Measurements from ENCODE around the gene CREB3L4. TPM values are rescaled to one million over a fixed set of nuclear protein-coding genes. Genes with fewer than 3 reads are reported as not detected.

CREB3L4 gene
- total RNA-seq, 1 experiment from 2014 or later: 9.0 TPM

GRCh38 chr1:153921080-153921802 is 46.5 kb upstream of the CREB3L4 start:
- intact Hi-C loops (cut with micrococcal nuclease; ENCODE audit: unreplicated experiment): loop anchor here (5.0 kb wide), 1 partner anchor 244 kb away; the partner anchor contains the start of gene NPR1
- H3K4me1 ChIP-seq: peaks cover 16% of the 10 kb centered on the region
- Mint-ChIP-seq H3K4me3 (ENCODE audit: unreplicated experiment) (peak overlapping the region; percentile 71), H3K36me3 (ENCODE audit: insufficient read depth, unreplicated experiment) (peaks cover 13% of the 10 kb centered on the region), H3K9me3 (ENCODE audit: unreplicated experiment) (no peaks in the 10 kb centered on the region), H3K27ac (ENCODE audit: unreplicated experiment) (peak overlapping the region; percentile 86), H3K27me3 (ENCODE audit: insufficient read depth, unreplicated experiment) (no peaks in the 10 kb centered on the region), H3K4me1 (ENCODE audit: low read depth, unreplicated experiment) (peaks cover 22% of the 10 kb centered on the region)
- H3K36me3 ChIP-seq (ENCODE audit: control insufficient read depth, insufficient read depth, low read length): no peaks in the 10 kb centered on the region
- H3K27me3 ChIP-seq (replicated peaks; ENCODE audit: control insufficient read depth, insufficient read depth, low read length): no peaks in the 10 kb centered on the region
- H3K4me3 ChIP-seq (ENCODE audit: low read depth, low read length): peak overlapping the region; percentile 63
- no TSS peak for BruUV-seq (replicated peaks)
- ChIA-PET CTCF (interaction anchor here (0.8 to 2.8 kb wide), 3 partner anchors 26 to 432 kb away, joined by 3 to 24 read pairs (median 3); partner anchors contain the start of gene DENND4B), POLR2A (interaction anchor here (2.2 kb wide), 1 partner anchor 69 kb away, joined by 7 read pairs; the partner anchor contains the start of gene RPS27)
- H3K9me3 ChIP-seq: no peaks in the 10 kb centered on the region
- DNase-seq: no peak
- TF ChIP-seq, protein P1, sequence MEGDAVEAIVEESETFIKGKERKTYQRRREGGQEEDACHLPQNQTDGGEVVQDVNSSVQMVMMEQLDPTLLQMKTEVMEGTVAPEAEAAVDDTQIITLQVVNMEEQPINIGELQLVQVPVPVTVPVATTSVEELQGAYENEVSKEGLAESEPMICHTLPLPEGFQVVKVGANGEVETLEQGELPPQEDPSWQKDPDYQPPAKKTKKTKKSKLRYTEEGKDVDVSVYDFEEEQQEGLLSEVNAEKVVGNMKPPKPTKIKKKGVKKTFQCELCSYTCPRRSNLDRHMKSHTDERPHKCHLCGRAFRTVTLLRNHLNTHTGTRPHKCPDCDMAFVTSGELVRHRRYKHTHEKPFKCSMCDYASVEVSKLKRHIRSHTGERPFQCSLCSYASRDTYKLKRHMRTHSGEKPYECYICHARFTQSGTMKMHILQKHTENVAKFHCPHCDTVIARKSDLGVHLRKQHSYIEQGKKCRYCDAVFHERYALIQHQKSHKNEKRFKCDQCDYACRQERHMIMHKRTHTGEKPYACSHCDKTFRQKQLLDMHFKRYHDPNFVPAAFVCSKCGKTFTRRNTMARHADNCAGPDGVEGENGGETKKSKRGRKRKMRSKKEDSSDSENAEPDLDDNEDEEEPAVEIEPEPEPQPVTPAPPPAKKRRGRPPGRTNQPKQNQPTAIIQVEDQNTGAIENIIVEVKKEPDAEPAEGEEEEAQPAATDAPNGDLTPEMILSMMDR (IDR thresholded peaks at IDR 0.05; ENCODE audit: insufficient read depth in 1 of 2, low read depth in 1 of 2, low read length in 1 of 2, severe bottlenecking in 1 of 2, unreplicated experiment in 1 of 2): no peak

- TF ChIP-seq, protein P1 (IDR thresholded peaks at IDR 0.05; ENCODE audit: insufficient read depth in 1 of 2, low read depth in 1 of 2, low read length in 1 of 2, severe bottlenecking in 1 of 2, unreplicated experiment in 1 of 2): no peak
- no peaks in the 10 kb centered on the region for H3K27me3 ChIP-seq (replicated peaks; ENCODE audit: control insufficient read depth, insufficient read depth, low read length)
- ChIA-PET CTCF (interaction anchor here (0.8 to 2.8 kb wide), 3 partner anchors 25 to 431 kb away, joined by 3 to 24 read pairs (median 3); partner anchors contain the start of gene DENND4B), POLR2A (interaction anchor here (2.0 to 2.2 kb wide), 2 partner anchors 41 to 69 kb away, joined by 7 to 16 read pairs; partner anchors contain the start of genes RPS27 and SLC39A1)
- peaks cover 22% of the 10 kb centered on the region for H3K4me1 Mint-ChIP-seq (ENCODE audit: low read depth, unreplicated experiment)
- intact Hi-C loops (cut with micrococcal nuclease; ENCODE audit: unreplicated experiment): loop anchor here (2.0 to 5.0 kb wide), 5 partner anchors 25 to 244 kb away; partner anchors contain the start of genes DENND4B, NPR1 and SLC39A1
- BruUV-seq (replicated peaks): TSS peak; percentile 37
- peak overlapping the region; percentile 63 for H3K4me3 ChIP-seq (ENCODE audit: low read depth, low read length)
- peak overlapping the region; percentile 71 for H3K4me3 Mint-ChIP-seq (ENCODE audit: unreplicated experiment)
- H3K36me3 ChIP-seq (ENCODE audit: control insufficient read depth, insufficient read depth, low read length): no peaks in the 10 kb centered on the region
- DNase-seq: peak in 1 of 2 experiments; percentile 14
- peaks cover 13% of the 10 kb centered on the region for H3K36me3 Mint-ChIP-seq (ENCODE audit: insufficient read depth, unreplicated experiment)
- peak overlapping the region; percentile 86 for H3K27ac Mint-ChIP-seq (ENCODE audit: unreplicated experiment)
- H3K27me3 Mint-ChIP-seq (ENCODE audit: insufficient read depth, unreplicated experiment): no peaks in the 10 kb centered on the region
- H3K4me1 ChIP-seq: peaks cover 16% of the 10 kb centered on the region
- no peaks in the 10 kb centered on the region for H3K9me3 ChIP-seq
- H3K9me3 Mint-ChIP-seq (ENCODE audit: unreplicated experiment): no peaks in the 10 kb centered on the region
These were observed 46.0 kb upstream of the CREB3L4 start for GRCh38 chr1:153921803-153922075.

GRCh38 chr1:153922076-153922971 is 45.4 kb upstream of the CREB3L4 start:
- H3K36me3 ChIP-seq (ENCODE audit: control insufficient read depth, insufficient read depth, low read length): no peaks in the 10 kb centered on the region
- H3K9me3 ChIP-seq: no peaks in the 10 kb centered on the region
- no peaks in the 10 kb centered on the region for H3K27me3 ChIP-seq (replicated peaks; ENCODE audit: control insufficient read depth, insufficient read depth, low read length)
- peaks cover 16% of the 10 kb centered on the region for H3K4me1 ChIP-seq
- intact Hi-C loops (cut with micrococcal nuclease; ENCODE audit: unreplicated experiment): loop anchor here (2.0 to 5.0 kb wide), 5 partner anchors 24 to 245 kb away; partner anchors contain the start of genes DENND4B, NPR1 and SLC39A1
- Mint-ChIP-seq H3K36me3 (ENCODE audit: insufficient read depth, unreplicated experiment) (peaks cover 13% of the 10 kb centered on the region), H3K27me3 (ENCODE audit: insufficient read depth, unreplicated experiment) (no peaks in the 10 kb centered on the region), H3K4me1 (ENCODE audit: low read depth, unreplicated experiment) (peaks cover 22% of the 10 kb centered on the region), H3K27ac (ENCODE audit: unreplicated experiment) (peak overlapping the region; percentile 86), H3K4me3 (ENCODE audit: unreplicated experiment) (peak overlapping the region; percentile 71), H3K9me3 (ENCODE audit: unreplicated experiment) (no peaks in the 10 kb centered on the region)
- peak overlapping the region; percentile 63 for H3K4me3 ChIP-seq (ENCODE audit: low read depth, low read length)
- ChIA-PET POLR2A (interaction anchor here (0.7 to 2.2 kb wide), 6 partner anchors 24 to 288 kb away, joined by 4 to 20 read pairs (median 6); partner anchors contain the start of genes CREB3L4, CRTC2, DENND4B and RPS27), CTCF (interaction anchor here (0.6 to 2.8 kb wide), 15 partner anchors 8 to 431 kb away, joined by 3 to 24 read pairs (median 4); partner anchors contain the start of genes DENND4B, JTB and RAB13)
- no TSS peak for BruUV-seq (replicated peaks)
- peak; percentile 87 to 90 for DNase-seq
- TF ChIP-seq, protein P1 (IDR thresholded peaks at IDR 0.05; ENCODE audit: insufficient read depth in 1 of 2, low read depth in 1 of 2, low read length in 1 of 2, severe bottlenecking in 1 of 2, unreplicated experiment in 1 of 2): peak; percentile 2 to 64
